GM12873 (cell line): Measurements from ENCODE around the gene TRMT13.

Experiments
- CTCF ChIP-seq: IDR thresholded peaks from 2 replicates; pipeline ENCODE4 v1.5.1; 2012; ENCODE audit warnings: low read depth, mild to moderate bottlenecking, moderate library complexity, low read length, control low read depth; ENCODE audit not compliant: insufficient read depth; ENCODE audit errors: missing control alignments

Gene TRMT13

GRCh38 chr1:100109554-100110066, 23.4 kb upstream of the TRMT13 start:
- TF ChIP-seq CTCF = no peak

GRCh38 chr1:100115524-100115923, 17.4 kb upstream of the TRMT13 start:
- TF ChIP-seq CTCF = no peak

DNA sequence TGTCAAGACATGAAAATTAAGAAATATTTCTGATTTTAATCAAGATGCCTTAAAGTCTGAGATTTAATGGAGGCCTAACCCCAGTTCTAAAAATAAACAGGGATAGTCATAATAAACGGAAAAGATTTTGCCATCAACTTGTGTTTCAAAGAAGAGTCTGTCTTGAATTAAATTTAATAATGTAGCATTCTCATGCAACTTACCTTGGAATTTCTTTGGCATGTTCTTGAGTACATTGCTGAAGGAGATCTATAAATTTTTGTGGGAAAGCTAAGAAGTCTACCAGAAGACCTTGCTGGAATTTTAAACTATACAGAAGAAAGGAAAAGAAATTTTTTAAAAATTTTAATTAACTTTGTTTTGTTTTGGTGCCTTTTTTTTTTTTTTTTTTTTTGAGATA, 10.8 kb upstream of the TRMT13 start:
- no peak for TF ChIP-seq CTCF

- no peak for TF ChIP-seq CTCF
Observed at GRCh38 chr1:100127226-100127625, 5.7 kb upstream of the TRMT13 start.

DNA sequence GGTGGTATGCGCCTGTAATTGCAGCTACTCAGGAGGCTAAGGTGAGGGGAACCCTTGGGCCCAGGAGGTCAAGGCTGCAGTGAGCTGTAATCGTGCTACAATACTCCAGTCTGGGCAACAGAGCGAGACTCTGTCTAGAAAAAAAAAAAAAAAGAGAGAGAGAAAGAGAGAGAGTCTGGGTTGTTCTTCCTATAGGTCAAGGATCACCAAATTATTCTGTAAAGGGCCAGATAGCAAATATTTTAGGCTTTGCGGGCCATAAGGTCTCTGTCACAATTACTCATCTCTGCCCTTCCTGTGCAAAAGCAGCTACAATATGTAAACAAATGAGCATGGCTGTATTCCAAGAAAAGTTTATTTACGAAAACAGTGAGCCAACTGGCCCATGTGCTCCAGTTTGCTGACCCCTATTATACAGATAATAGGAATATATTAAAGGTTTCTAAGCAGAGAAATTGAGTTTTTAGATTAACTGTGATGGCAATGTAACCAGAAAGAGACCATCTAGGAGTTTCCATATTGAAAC, 2.3 kb upstream of the TRMT13 start:
- no peak for TF ChIP-seq CTCF

DNA sequence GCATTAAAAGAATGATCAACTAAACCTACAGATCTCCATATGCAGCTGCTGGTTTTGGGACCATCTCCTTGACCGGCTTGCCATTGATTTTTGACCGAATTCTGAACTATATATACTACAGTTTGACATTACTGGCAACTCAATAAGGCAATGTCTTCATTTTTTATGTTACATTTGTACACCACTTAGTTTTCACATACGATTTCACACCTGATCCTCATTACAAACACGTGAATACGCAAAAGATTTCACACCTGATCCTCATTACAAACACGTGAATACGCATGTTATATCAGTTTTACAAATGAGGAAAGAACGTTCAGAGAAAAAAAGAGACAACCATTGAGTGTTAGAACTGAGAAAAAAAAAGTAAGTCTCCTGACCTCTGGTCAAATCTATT, 1.3 kb upstream of the TRMT13 start:
- TF ChIP-seq CTCF = no peak

GRCh38 chr1:100134872-100135271, 1.9 kb downstream of the TRMT13 start:
- TF ChIP-seq CTCF = peak; percentile 30
